ENCODE results near the gene TTC6.

- TF ChIP-seq POLR2AphosphoS5 (IDR thresholded peaks at IDR 0.05) (no peak), POLR2A (IDR thresholded peaks at IDR 0.05) (no peak)
Observed at GRCh38 chr14:37589715-37590427, 5.6 kb upstream of the TTC6 start.
